Mesendoderm (in vitro differentiated cells): ENCODE results near the gene ATG2A.

ENCODE experiments used
- DNase-seq: peaks from one replicate; pipeline ENCODE4 v3.0.0; 2013
- H2AK5ac ChIP-seq: 2 replicates; pipeline ENCODE4 v1.6.1; 2013; ENCODE audit warnings: low read length, inconsistent platforms
- H2BK120ac ChIP-seq: 2 replicates; pipeline ENCODE4 v1.6.1; 2013; ENCODE audit warnings: low read depth, mild to moderate bottlenecking, low read length, moderate library complexity, mixed read lengths
- H2BK15ac ChIP-seq: replicated peaks from 2 replicates; pipeline ENCODE4 v1.6.1; 2013; ENCODE audit warnings: low read depth, mild to moderate bottlenecking, moderate library complexity
- H2BK5ac ChIP-seq: 2 replicates; pipeline ENCODE4 v1.6.1; 2013; ENCODE audit warnings: low read length, inconsistent platforms
- H3K18ac ChIP-seq: 2 replicates; pipeline ENCODE4 v1.6.1; 2013; ENCODE audit warnings: mild to moderate bottlenecking, low read length, mixed read lengths
- H3K23ac ChIP-seq: one replicate; pipeline ENCODE4 v1.6.1; 2013; ENCODE audit warnings: low read length
- H3K27ac ChIP-seq: 2 replicates; pipeline ENCODE4 v1.5.1; 2013; ENCODE audit warnings: low read depth, mild to moderate bottlenecking, inconsistent platforms, low read length, moderate library complexity
- H3K27me3 ChIP-seq: 2 replicates; pipeline ENCODE4 v1.6.1; 2013; ENCODE audit warnings: low read length, control low read depth, mild to moderate bottlenecking, inconsistent platforms; ENCODE audit not compliant: insufficient read depth, poor library complexity
- H3K36me3 ChIP-seq: 2 replicates; pipeline ENCODE4 v1.6.1; 2013; ENCODE audit warnings: low read length, inconsistent platforms; ENCODE audit not compliant: control insufficient read depth, insufficient read depth
- H3K4ac ChIP-seq: one replicate; pipeline ENCODE4 v1.6.1; 2013; ENCODE audit warnings: low read depth, mild to moderate bottlenecking, low read length, moderate library complexity
- H3K4me1 ChIP-seq: 2 replicates; pipeline ENCODE4 v1.6.1; 2013; ENCODE audit warnings: low read depth, low read length, inconsistent platforms; ENCODE audit not compliant: control insufficient read depth
- H3K4me2 ChIP-seq: 2 replicates; pipeline ENCODE4 v1.6.1; 2013; ENCODE audit warnings: low read length
- H3K4me3 ChIP-seq: 2 replicates; pipeline ENCODE4 v1.5.1; 2013; ENCODE audit warnings: mild to moderate bottlenecking, low read length
- H3K56ac ChIP-seq: one replicate; pipeline ENCODE4 v1.6.1; 2013; ENCODE audit warnings: low read length
- H3K79me1 ChIP-seq: 2 replicates; pipeline ENCODE4 v1.6.1; 2013; ENCODE audit warnings: low read length, inconsistent platforms
- H3K79me2 ChIP-seq: 2 replicates; pipeline ENCODE4 v1.6.1; 2013; ENCODE audit warnings: mild to moderate bottlenecking, low read length; ENCODE audit not compliant: control insufficient read depth, insufficient read depth
- H3K9ac ChIP-seq: 2 replicates; pipeline ENCODE4 v1.6.1; 2013; ENCODE audit warnings: low read length, inconsistent platforms
- H4K5ac ChIP-seq: one replicate; pipeline ENCODE4 v1.6.1; 2013; ENCODE audit warnings: low read length
- H4K8ac ChIP-seq: one replicate; pipeline ENCODE4 v1.6.1; 2013; ENCODE audit warnings: low read depth, mild to moderate bottlenecking, control low read depth, low read length, moderate library complexity
- WGBS: extraction: QIAGEN DNeasy Blood & Tissue Kit; methylation state at CpG from one replicate; pipeline ENCODE4 v1.1.7; 2013; ENCODE audit warnings: low lambda C conversion rate, missing lambda C conversion rate; ENCODE audit not compliant: insufficient coverage; ENCODE audit errors: extremely low coverage; 5-methylcytosine and 5-hydroxymethylcytosine counted together

ATG2A gene

DNA sequence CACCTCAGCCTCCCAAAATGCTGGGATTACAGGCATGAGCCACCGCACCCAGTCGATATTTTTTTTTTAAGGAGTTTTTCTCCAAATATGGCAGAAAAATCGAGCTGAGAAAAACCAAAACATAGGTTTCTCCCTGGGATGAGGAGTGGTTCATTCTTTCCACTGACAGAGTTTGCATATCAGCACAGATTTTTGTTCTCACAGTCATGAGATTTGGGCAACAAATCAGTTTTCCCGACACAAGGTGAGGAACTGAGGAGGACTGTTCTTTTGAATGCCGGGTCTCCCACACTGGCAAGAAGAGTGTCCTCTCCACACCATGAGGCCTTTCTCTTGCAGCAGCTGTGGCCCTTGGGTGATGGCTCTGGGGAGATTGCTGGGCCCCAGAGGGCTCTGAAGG is 34.8 kb downstream of the ATG2A start:
- H2BK120ac ChIP-seq = no peak overlapping the region
- H4K5ac ChIP-seq = no peak overlapping the region
- H3K4me3 ChIP-seq = no peak overlapping the region
- H3K18ac ChIP-seq = no peak overlapping the region
- no CpG with 5 or more reads among the region's 5 CpGs for WGBS
- no peak for DNase-seq
- H3K4ac ChIP-seq = no peak overlapping the region
- H3K9ac ChIP-seq = no peak overlapping the region
- H3K4me1 ChIP-seq = peaks cover 4% of the 10 kb centered on the region
- H3K36me3 ChIP-seq = no peaks in the 10 kb centered on the region
- peaks cover 3% of the 10 kb centered on the region for H3K79me1 ChIP-seq
- H3K27me3 ChIP-seq = no peaks in the 10 kb centered on the region
- H3K56ac ChIP-seq = no peak overlapping the region
- no peak overlapping the region for H3K4me2 ChIP-seq
- H3K23ac ChIP-seq = no peak overlapping the region
- H2AK5ac ChIP-seq = no peak overlapping the region
- no peak overlapping the region for H3K27ac ChIP-seq
- H2BK5ac ChIP-seq = no peak overlapping the region
- no peak overlapping the region for H2BK15ac ChIP-seq
- no peaks in the 10 kb centered on the region for H3K79me2 ChIP-seq
- H4K8ac ChIP-seq = no peak overlapping the region

DNA sequence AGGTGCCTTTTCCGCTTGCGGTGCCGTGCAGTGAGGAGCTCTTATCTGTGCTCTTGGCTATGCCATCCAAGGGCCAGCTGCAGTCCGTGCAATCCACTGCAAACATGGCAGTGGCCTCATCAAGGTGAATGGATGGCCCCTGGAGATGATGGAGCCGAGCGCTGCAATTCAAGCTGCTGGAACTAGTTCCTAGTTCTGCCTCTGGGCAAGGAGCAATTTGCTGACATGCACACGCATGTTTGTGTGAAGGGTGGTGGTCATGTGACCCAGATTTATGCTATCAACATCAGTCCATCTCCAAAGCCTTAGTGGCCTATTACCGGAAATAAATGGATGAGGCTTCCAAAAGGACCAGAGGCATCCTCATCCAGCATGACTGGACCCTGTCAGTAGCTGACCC is 35.5 kb downstream of the ATG2A start:
- no peak for DNase-seq
- Histone ChIP-seq H3K27me3 (no peaks in the 10 kb centered on the region), H3K4me3 (no peak overlapping the region), H3K18ac (no peak overlapping the region), H3K4me1 (peaks cover 9% of the 10 kb centered on the region), H3K4me2 (no peak overlapping the region), H4K5ac (no peak overlapping the region), H2AK5ac (no peak overlapping the region), H3K36me3 (no peaks in the 10 kb centered on the region), H3K4ac (no peak overlapping the region), H3K79me1 (peaks cover 9% of the 10 kb centered on the region), H3K27ac (no peak overlapping the region), H3K23ac (no peak overlapping the region), H3K9ac (no peak overlapping the region), H3K56ac (no peak overlapping the region), H3K79me2 (no peaks in the 10 kb centered on the region), H4K8ac (no peak overlapping the region), H2BK15ac (no peak overlapping the region), H2BK5ac (no peak overlapping the region), H2BK120ac (no peak overlapping the region)
- no CpG with 5 or more reads among the region's 8 CpGs for WGBS

DNA sequence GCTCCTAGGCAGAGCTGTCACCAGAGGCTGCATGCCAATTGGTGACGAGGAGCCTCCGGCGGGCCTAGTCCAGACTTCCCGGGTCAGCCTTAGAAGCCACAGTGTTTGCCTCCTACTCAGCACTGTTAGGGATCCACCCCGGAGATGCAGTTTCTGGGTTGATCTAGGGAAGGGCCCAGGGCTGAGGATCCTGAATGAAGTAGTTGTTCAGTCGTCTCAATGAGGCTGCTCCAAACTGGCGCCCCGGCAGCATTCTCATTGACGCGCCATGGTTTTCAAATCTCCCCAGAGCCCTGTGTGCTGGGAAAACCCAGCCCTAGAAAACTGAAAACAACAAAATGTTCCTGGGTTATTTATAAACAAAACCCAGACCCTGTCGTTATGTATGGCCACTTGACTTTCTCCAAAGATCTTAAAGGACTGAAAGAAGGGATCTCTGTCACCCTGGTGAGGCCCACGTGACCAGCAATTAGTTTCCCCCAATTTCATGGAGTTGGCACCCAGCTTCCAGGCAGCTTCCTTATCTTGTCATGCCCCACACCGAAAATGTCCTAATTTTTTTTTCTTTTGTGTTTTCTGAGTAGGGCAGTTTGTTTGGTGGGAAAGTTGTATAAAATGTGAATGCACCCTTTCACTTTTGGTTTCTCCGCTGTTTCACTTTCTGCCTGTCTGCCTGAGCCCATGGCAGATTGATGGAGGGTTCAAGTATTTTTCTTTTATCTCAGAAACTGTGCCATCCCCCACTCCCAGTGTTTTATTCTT is 36.6 kb downstream of the ATG2A start:
- Histone ChIP-seq H3K4ac (no peak overlapping the region), H3K79me2 (no peaks in the 10 kb centered on the region), H3K56ac (no peak overlapping the region), H3K4me3 (no peak overlapping the region), H3K4me2 (no peak overlapping the region), H2BK120ac (no peak overlapping the region), H3K36me3 (no peaks in the 10 kb centered on the region), H3K23ac (no peak overlapping the region), H3K27ac (no peak overlapping the region), H3K27me3 (no peaks in the 10 kb centered on the region), H2BK15ac (no peak overlapping the region), H2AK5ac (no peak overlapping the region), H3K79me1 (peaks cover 15% of the 10 kb centered on the region), H2BK5ac (no peak overlapping the region), H3K9ac (no peak overlapping the region), H4K8ac (no peak overlapping the region), H3K18ac (no peak overlapping the region), H3K4me1 (peaks cover 10% of the 10 kb centered on the region), H4K5ac (no peak overlapping the region)
- DNase-seq = no peak
- no CpG with 5 or more reads among the region's 14 CpGs for WGBS

GRCh38 chr11:64879244-64879900 is 37.6 kb downstream of the ATG2A start:
- Histone ChIP-seq H3K18ac (no peak overlapping the region), H2BK120ac (no peak overlapping the region), H3K79me2 (no peaks in the 10 kb centered on the region), H3K56ac (peak overlapping the region; percentile 93), H4K8ac (no peak overlapping the region), H3K27ac (no peak overlapping the region), H3K79me1 (peaks cover 15% of the 10 kb centered on the region), H3K9ac (peak overlapping the region; percentile 77), H2BK5ac (no peak overlapping the region), H3K4ac (no peak overlapping the region), H3K27me3 (no peaks in the 10 kb centered on the region), H3K23ac (no peak overlapping the region), H3K4me3 (peak overlapping the region; percentile 66), H4K5ac (no peak overlapping the region), H2AK5ac (no peak overlapping the region), H3K4me2 (peak overlapping the region; percentile 91), H3K4me1 (peaks cover 10% of the 10 kb centered on the region), H2BK15ac (no peak overlapping the region), H3K36me3 (no peaks in the 10 kb centered on the region)
- DNase-seq = no peak
- WGBS = no CpG with 5 or more reads among the region's 16 CpGs

GRCh38 chr11:64878494-64879243 is 38.3 kb downstream of the ATG2A start, which contains the start of gene EHD1:
Gene EHD1 (minus strand): TSS chr11:64878621. CDS start chr11:64878464, 157 bp downstream.
- H2BK15ac ChIP-seq = no peak within 1 kb of the TSS
- H3K23ac ChIP-seq = peak within 1 kb of the TSS; percentile 99
- no peak within 1 kb of the TSS for H2BK120ac ChIP-seq
- H3K36me3 ChIP-seq = no peaks in the 10 kb centered on the region
- H3K27me3 ChIP-seq = no peaks in the 10 kb centered on the region
- H3K4me1 ChIP-seq = peaks cover 10% of the 10 kb centered on the region
- H2AK5ac ChIP-seq = peak within 1 kb of the TSS; percentile 14
- no peaks in the 10 kb centered on the region for H3K79me2 ChIP-seq
- H3K4ac ChIP-seq = no peak within 1 kb of the TSS
- H3K18ac ChIP-seq = no peak within 1 kb of the TSS
- H3K79me1 ChIP-seq = peaks cover 15% of the 10 kb centered on the region
- peak within 1 kb of the TSS; percentile 99 for H3K56ac ChIP-seq
- H4K5ac ChIP-seq = no peak within 1 kb of the TSS
- no peak within 1 kb of the TSS for H2BK5ac ChIP-seq
- WGBS = no CpG with 5 or more reads among the region's 75 CpGs
- peak within 1 kb of the TSS; percentile 97 for H3K4me3 ChIP-seq
- peak within 1 kb of the TSS; percentile 98 for H3K4me2 ChIP-seq
- peak within 1 kb of the TSS; percentile 96 for H3K9ac ChIP-seq
- no peak within 1 kb of the TSS for H4K8ac ChIP-seq
- DNase-seq = peak; percentile 98
- H3K27ac ChIP-seq = no peak within 1 kb of the TSS
